Measurements from ENCODE around the gene SLC35F1. TPM values are rescaled to one million over a fixed set of nuclear protein-coding genes. Genes with fewer than 3 reads are reported as not detected.

SLC35F1 gene
- total RNA-seq, 3 donors from 2014 or later = 0.23 to 6.1 (median 0.29) TPM

- intact Hi-C loops (cut with DNase I, micrococcal nuclease) = no loop called here
- DNase-seq (no peak), ATAC-seq (no peak)
- H3K4me3 ChIP-seq = no peak overlapping the region
- H3K4me1 ChIP-seq (ENCODE audit: low read depth) = no peaks in the 10 kb centered on the region
- TF ChIP-seq, protein P1, sequence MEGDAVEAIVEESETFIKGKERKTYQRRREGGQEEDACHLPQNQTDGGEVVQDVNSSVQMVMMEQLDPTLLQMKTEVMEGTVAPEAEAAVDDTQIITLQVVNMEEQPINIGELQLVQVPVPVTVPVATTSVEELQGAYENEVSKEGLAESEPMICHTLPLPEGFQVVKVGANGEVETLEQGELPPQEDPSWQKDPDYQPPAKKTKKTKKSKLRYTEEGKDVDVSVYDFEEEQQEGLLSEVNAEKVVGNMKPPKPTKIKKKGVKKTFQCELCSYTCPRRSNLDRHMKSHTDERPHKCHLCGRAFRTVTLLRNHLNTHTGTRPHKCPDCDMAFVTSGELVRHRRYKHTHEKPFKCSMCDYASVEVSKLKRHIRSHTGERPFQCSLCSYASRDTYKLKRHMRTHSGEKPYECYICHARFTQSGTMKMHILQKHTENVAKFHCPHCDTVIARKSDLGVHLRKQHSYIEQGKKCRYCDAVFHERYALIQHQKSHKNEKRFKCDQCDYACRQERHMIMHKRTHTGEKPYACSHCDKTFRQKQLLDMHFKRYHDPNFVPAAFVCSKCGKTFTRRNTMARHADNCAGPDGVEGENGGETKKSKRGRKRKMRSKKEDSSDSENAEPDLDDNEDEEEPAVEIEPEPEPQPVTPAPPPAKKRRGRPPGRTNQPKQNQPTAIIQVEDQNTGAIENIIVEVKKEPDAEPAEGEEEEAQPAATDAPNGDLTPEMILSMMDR (IDR thresholded peaks at IDR 0.05) = no peak
- no peaks in the 10 kb centered on the region for H3K9me3 ChIP-seq
- H3K36me3 ChIP-seq (ENCODE audit: low read depth) = no peaks in the 10 kb centered on the region
Measured at GRCh38 chr6:117918454-117918853, 11.4 kb downstream of the SLC35F1 start.

DNA sequence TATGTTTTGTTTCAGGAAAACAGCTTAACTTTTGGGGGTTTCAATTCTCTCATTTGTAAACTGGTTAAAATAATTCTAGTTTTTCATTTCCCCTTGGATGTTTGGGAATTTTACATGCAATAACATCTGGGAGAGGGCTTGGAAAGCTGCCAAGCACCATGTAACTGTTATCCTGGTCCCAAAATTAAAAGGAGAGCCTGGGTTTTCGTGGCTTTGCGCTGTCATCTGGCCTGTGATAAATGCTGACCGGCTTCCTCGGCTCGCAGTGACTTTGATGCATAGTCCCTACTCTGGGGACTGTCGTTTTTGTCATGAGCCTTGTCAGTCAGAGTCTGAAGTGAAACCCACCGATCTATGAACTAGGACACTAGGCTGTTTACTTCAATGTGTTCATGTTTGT, 12.2 kb downstream of the SLC35F1 start:
- Histone ChIP-seq H3K9me3 (no peaks in the 10 kb centered on the region), H3K4me1 (ENCODE audit: low read depth) (no peaks in the 10 kb centered on the region), H3K36me3 (ENCODE audit: low read depth) (no peaks in the 10 kb centered on the region), H3K4me3 (no peak overlapping the region)
- intact Hi-C loops (cut with DNase I, micrococcal nuclease) = no loop called here
- ATAC-seq (no peak), DNase-seq (no peak)
- TF ChIP-seq, protein P1 (IDR thresholded peaks at IDR 0.05) = no peak

- DNase-seq (peak in 2 of 3 donors; percentile 19 to 53), ATAC-seq (peak; percentile 26)
- TF ChIP-seq, protein P1 (IDR thresholded peaks at IDR 0.05) = no peak
- Histone ChIP-seq H3K36me3 (ENCODE audit: low read depth) (no peaks in the 10 kb centered on the region), H3K4me1 (ENCODE audit: low read depth) (no peaks in the 10 kb centered on the region), H3K4me3 (no peak overlapping the region), H3K9me3 (no peaks in the 10 kb centered on the region)
- intact Hi-C loops (cut with DNase I, micrococcal nuclease) = no loop called here
Measured at GRCh38 chr6:117919775-117920729, 13.0 kb downstream of the SLC35F1 start.

DNA sequence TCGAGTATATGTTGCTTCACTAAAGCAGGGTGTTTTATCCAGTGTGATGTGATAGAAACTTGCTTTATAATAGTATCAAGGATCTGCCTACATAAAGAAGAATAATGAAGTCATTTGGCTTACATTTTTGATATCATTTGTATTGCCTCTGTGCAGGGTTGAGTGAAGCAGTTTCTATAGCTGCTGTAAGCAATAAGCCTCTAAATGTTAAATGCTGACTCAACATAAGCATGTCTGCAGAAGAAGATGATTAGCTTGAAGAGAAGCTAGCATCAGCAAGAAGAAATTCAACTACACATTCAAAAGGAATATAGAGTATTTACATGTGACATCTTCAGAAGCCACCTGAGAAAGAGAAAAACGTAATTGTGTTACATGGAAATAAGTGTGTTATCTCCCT, 17.6 kb downstream of the SLC35F1 start:
- TF ChIP-seq, protein P1 (IDR thresholded peaks at IDR 0.05) = no peak
- DNase-seq (no peak), ATAC-seq (no peak)
- Histone ChIP-seq H3K4me1 (ENCODE audit: low read depth) (no peaks in the 10 kb centered on the region), H3K4me3 (no peak overlapping the region), H3K9me3 (peaks cover 13% of the 10 kb centered on the region), H3K36me3 (ENCODE audit: low read depth) (no peaks in the 10 kb centered on the region)
- intact Hi-C loops (cut with DNase I, micrococcal nuclease) = no loop called here

DNA sequence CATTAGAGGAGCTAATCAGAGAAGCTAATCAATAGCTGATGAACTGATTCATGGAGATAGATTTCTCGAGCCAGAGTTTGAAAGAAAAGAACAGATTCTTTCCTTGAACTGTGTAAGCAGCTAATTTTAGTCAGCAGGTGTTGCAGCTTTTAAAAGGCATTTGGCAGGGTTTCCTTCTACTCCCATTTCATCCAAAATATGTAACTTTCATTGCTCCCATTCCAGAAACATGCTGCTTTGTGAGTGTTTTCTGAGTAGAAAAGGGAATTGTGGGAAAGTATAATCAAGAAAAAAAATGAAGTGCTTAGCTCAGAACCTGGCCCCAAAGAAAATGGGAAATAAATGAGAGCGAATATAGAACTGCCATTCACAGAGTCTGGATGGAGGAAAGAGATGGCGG, 20.8 kb downstream of the SLC35F1 start:
- no peak for ATAC-seq
- H3K4me3 ChIP-seq = no peak overlapping the region
- intact Hi-C loops (cut with DNase I, micrococcal nuclease) = no loop called here
- no peaks in the 10 kb centered on the region for H3K36me3 ChIP-seq (ENCODE audit: low read depth)
- DNase-seq = no peak
- peaks cover 13% of the 10 kb centered on the region for H3K9me3 ChIP-seq
- no peaks in the 10 kb centered on the region for H3K4me1 ChIP-seq (ENCODE audit: low read depth)
- TF ChIP-seq, protein P1 (IDR thresholded peaks at IDR 0.05) = no peak
